Panc1 (cell line): ENCODE results near the gene S100A10. TPM values are rescaled to one million over a fixed set of nuclear protein-coding genes. Genes with fewer than 3 reads are reported as not detected.

ENCODE experiments used
- ATAC-seq: fragments of 200-7000 bp; cut with Tn5 transposase; 2 replicates; pipeline ENCODE4 v1.9.1; 2020; ENCODE audit warnings: mild to moderate bottlenecking, moderate library complexity
- BruUV-seq: library from RNA; stranded (reverse); fragments of 400-500 nt; replicated peaks from 2 replicates; lab custom pipeline; 2021; lab: Mats Ljungman, UMichigan
- CTCF ChIA-PET: fragments of 300-600 bp; sonication (Branson Sonifier 250); formaldehyde crosslinking; loops from one replicate; lab custom pipeline; 2022; ENCODE audit warnings: antibody characterized with exemption; lab: Charles Lee
- POLR2A ChIA-PET: fragments of 300-600 bp; sonication (Branson Sonifier 250); formaldehyde crosslinking; loops from one replicate; lab custom pipeline; 2022; ENCODE audit warnings: antibody characterized with exemption; lab: Charles Lee
- DNase-seq: peaks from one replicate; pipeline ENCODE4 v3.0.0-alpha.2; 2010; ENCODE audit warnings: low read depth, low spot score
- H3K27ac ChIP-seq: 2 replicates; pipeline ENCODE4 v1.5.1; 2011; ENCODE audit warnings: mild to moderate bottlenecking, low read length, inconsistent platforms
- H3K27me3 ChIP-seq: fragments of 200-500 bp; sonication (Bioruptor generic); 2 replicates; pipeline ENCODE4 v1.6.0; 2014; ENCODE audit warnings: low read length, inconsistent platforms; ENCODE audit not compliant: control insufficient read depth, insufficient read depth
- H3K36me3 ChIP-seq: fragments of 200-500 bp; sonication (Bioruptor generic); 2 replicates; pipeline ENCODE4 v1.5.1; 2014; ENCODE audit warnings: inconsistent platforms, mild to moderate bottlenecking, low read length, moderate library complexity; ENCODE audit not compliant: control insufficient read depth, insufficient read depth
- H3K4me1 ChIP-seq: 2 replicates; pipeline ENCODE4 v1.5.1; 2011; ENCODE audit warnings: inconsistent platforms, mild to moderate bottlenecking, low read length, moderate library complexity; ENCODE audit not compliant: control insufficient read depth, insufficient read depth
- H3K4me3 ChIP-seq, 2 experiments: 2 replicates each; pipeline ENCODE4 v1.5.1; 2011 to 2012; ENCODE audit warnings: low read depth in 2 of 2, low read length in 2 of 2, mild to moderate bottlenecking in 2 of 2, inconsistent platforms in 1 of 2, moderate library complexity in 1 of 2
- H3K9me3 ChIP-seq: fragments of 200-500 bp; sonication (Bioruptor generic); 2 replicates; pipeline ENCODE4 v1.5.1; 2014; ENCODE audit warnings: low read depth, mild to moderate bottlenecking, inconsistent platforms, low read length, moderate library complexity; ENCODE audit not compliant: control insufficient read depth, insufficient read depth
- CTCF ChIP-seq: fragments of 450-650 bp; IDR thresholded peaks from 2 replicates; pipeline ENCODE4 v1.5.1; 2017; ENCODE audit warnings: mild to moderate bottlenecking
- POLR2AphosphoS5 ChIP-seq: IDR thresholded peaks from 2 replicates; pipeline ENCODE4 v1.6.1; 2012; ENCODE audit warnings: mild to moderate bottlenecking, low read depth, low read length, moderate library complexity
- REST ChIP-seq, 2 experiments: IDR thresholded peaks; 2 replicates each; pipeline ENCODE4 v1.6.1; 2011 to 2012; ENCODE audit warnings: low read depth in 2 of 2, control low read depth in 1 of 2, low read length in 1 of 2, mild to moderate bottlenecking in 1 of 2, moderate library complexity in 1 of 2; ENCODE audit not compliant: insufficient read depth in 1 of 2
- SIN3A ChIP-seq: IDR thresholded peaks from 2 replicates; pipeline ENCODE4 v1.6.1; 2012; ENCODE audit warnings: low read depth, mild to moderate bottlenecking, low read length, moderate library complexity, borderline replicate concordance; ENCODE audit not compliant: insufficient read depth
- TCF7L2 ChIP-seq: IDR thresholded peaks from 2 replicates; pipeline ENCODE4 v1.6.1; 2011; ENCODE audit warnings: mild to moderate bottlenecking, low read depth, low read length, inconsistent platforms
- in situ Hi-C: cut with HindIII; loops from 2 replicates; pipeline ENCODE4 v1.10.0; 2016; ENCODE audit warnings: low sequenced_read_pairs, low pct_unique_long_range_greater_than_20kb
- intact Hi-C: fragments of 100-400 bp; cut with micrococcal nuclease; formaldehyde crosslinking; loops from one replicate; pipeline ENCODE4 v1.10.0; 2022; ENCODE audit not compliant: unreplicated experiment
- total RNA-seq: library from RNA; stranded (reverse); gene quantifications from one replicate; pipeline ENCODE4 v1.2.1, GENCODE V29; 2021; ENCODE audit not compliant: unreplicated experiment

Gene S100A10
- total RNA-seq, 1 experiment from 2014 or later = 1,621 TPM

GRCh38 chr1:152026895-152027294 is 33.2 kb upstream of the S100A10 start:
- TF ChIP-seq CTCF = no peak
- no peak for TF ChIP-seq SIN3A
- no peak for TF ChIP-seq POLR2AphosphoS5
- no peak for TF ChIP-seq TCF7L2
- TF ChIP-seq REST (IDR thresholded peaks at IDR 0.05; ENCODE audit: insufficient read depth in 1 of 2, low read depth in 2 of 2, low read length in 1 of 2) = no peak
- DNase-seq = no peak
- CTCF ChIA-PET = interaction anchor here (0.6 kb wide), 1 partner anchor 285 kb away, joined by 3 read pairs; no protein-coding TSS in a partner anchor

GRCh38 chr1:152024223-152024622 is 30.6 kb upstream of the S100A10 start:
- in situ Hi-C loops (no loop called here), intact Hi-C loops (no loop called here)
- DNase-seq (no peak), ATAC-seq (no peak; the same call in 1 of the 2 replicates)
- no peaks in the 10 kb centered on the region for H3K4me1 ChIP-seq
- H3K27ac ChIP-seq = no peak overlapping the region
- H3K9me3 ChIP-seq = no peaks in the 10 kb centered on the region
- H3K36me3 ChIP-seq = no peaks in the 10 kb centered on the region
- BruUV-seq = no TSS peak
- no peak overlapping the region for H3K4me3 ChIP-seq
- no peak for TF ChIP-seq REST (IDR thresholded peaks at IDR 0.05; ENCODE audit: insufficient read depth in 1 of 2, low read depth in 2 of 2, low read length in 1 of 2)
- no peak for TF ChIP-seq TCF7L2
- TF ChIP-seq POLR2AphosphoS5 = no peak
- no peak for TF ChIP-seq CTCF
- no peak for TF ChIP-seq SIN3A
- ChIA-PET CTCF (no interaction called here), POLR2A (no interaction called here)
- no peaks in the 10 kb centered on the region for H3K27me3 ChIP-seq

More at GRCh38 chr1:152026895-152027294, 33.2 kb upstream of the S100A10 start:
- intact Hi-C loops = no loop called here
- no peak for ATAC-seq
- H3K27me3 ChIP-seq = no peaks in the 10 kb centered on the region
- peaks cover 1% of the 10 kb centered on the region; the same call in 1 of the 2 replicates for H3K36me3 ChIP-seq
- BruUV-seq = no TSS peak
- no peaks in the 10 kb centered on the region for H3K9me3 ChIP-seq
- no peak overlapping the region for H3K27ac ChIP-seq
- no peak overlapping the region for H3K4me3 ChIP-seq
- POLR2A ChIA-PET = no interaction called here
- no peaks in the 10 kb centered on the region for H3K4me1 ChIP-seq
- in situ Hi-C loops = no loop called here
